Stomach (tissue), 4 donors: Measurements from ENCODE around the gene CLEC16A.

Experiments
- CTCF ChIP-seq, 7 experiments: fragments of 450-650 bp in 4 of 7; fragments of 200-600 bp in 3 of 7; sonication (generic) in 3 of 7; IDR thresholded peaks; one replicate each; pipeline ENCODE4 v1.5.1; 2016 to 2019; ENCODE audit warnings: antibody characterized with exemption in 7 of 7, control low read depth in 2 of 7, mild to moderate bottlenecking in 1 of 7
- POLR2A ChIP-seq, 4 donors: fragments of 450-650 bp; IDR thresholded peaks; one replicate each; pipeline ENCODE4 v1.6.1; 2016; ENCODE audit warnings: antibody characterized with exemption in 4 of 4, control low read depth in 2 of 4, mild to moderate bottlenecking in 1 of 4, moderate library complexity in 1 of 4

DNA sequence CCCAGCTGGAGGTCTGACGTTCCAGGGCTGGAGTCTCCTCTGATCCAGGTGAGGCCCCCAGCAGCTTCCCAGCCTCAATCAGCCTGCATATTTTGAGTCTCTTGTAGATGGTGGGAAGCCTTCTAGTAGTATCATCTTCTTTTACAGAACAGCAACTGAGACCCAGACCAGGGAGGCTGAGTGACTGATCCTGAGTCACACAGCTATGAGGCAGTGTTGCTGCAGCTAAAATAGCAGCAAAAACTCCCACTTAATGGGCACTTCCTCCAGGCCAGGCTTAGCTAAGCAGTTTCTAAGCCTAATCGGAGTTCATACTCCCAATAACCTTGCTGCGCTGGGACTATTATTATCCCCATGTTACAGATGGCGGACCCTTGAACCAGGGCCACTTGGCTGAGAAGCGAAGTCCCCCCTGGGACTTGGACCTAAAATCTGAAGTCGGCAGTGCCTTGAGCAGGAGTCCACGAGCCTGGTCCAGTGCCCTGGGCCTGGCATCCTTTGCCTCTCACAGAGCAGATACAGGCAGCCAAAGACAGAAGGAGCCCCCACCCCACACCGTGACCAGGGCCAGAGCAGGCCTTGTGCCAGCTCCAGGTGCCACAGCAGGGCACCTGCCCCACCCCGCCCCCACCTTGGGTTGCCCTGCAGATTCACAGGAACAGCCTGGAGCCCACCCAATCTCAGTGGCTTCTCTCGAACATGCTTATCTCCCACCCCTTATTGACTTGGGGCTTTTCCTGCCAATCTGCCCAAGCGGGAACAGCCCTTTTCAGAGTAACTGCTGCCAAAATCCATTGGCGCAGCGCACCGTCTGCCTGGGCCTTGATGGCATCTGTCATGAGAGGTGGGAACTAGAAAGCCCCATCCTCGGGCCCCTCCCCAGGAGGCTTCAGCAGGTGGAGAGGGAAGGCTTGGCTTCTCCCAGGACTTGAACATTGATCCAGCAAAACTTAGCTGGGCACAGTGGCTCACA lies 246.5 kb downstream of the CLEC16A start:
- TF ChIP-seq CTCF (IDR thresholded peaks at IDR 0.05) (no peak), POLR2A (IDR thresholded peaks at IDR 0.05) (no peak)
